HG02981 (cell line): Measurements from ENCODE around the gene SOX21.
"Not testable (repeated sequence)": the region's sequence is repeated elsewhere in the genome, so short reads cannot be mapped to it uniquely, and the experiment has no call there.

Experiments used
- ATAC-seq: cut with Tn5 transposase; IDR thresholded peaks from one replicate; pipeline ENCODE4 v1.9.1; 2021; ENCODE audit warnings: mild to moderate bottlenecking, moderate library complexity; ENCODE audit not compliant: unreplicated experiment

Gene SOX21

DNA sequence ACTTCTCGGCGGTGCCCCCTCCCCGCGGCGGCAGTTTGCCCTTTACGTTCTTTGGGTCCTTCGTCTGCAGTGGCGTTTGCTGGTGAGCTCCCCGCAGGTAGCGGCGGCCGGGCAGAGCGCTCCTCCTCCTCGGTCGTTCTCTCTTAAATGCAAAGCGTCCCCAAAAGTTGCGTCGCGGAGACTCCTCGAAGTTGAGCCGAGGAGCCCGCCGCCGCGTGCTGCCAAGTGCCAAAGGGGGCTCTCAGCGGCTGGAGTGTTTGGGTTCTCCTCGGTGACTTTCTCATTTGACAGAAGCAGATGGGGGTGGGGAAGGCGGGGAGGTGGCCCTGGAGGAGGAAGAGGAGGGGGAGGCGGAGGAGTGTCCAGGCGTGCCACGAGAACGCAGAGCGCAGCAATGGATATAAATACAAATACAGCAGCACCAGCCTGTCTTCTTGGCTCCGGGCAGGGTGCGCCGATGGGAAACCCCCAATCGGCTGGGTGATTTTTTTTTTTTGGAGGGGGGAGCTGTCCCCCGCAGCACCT, at the start of gene SOX21:
SOX21 (minus strand) TSS at position 259 of the 525 bp plus-strand sequence. CDS start 496 bp downstream, outside the sequence.
- no peak for ATAC-seq

DNA sequence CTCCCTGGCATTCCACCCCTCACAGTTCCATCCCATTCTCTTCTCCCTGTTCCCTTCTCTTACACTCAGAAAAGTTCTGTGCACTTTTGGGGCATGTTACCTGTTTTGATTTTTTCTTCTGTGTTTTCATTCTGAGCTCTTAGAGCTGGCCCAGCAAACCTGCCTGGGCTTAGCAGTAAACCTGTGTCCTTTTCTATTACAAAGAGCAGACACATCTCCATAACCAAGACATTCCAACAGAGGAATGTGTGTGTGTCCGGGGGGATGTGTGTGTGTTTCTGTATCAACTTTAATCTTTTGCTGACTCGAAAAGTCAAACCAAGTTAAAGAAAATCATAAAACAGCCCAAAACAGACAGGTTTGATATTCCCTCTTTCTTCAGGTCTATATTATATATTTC, 49.1 kb upstream of the SOX21 start:
- no peak for ATAC-seq

- ATAC-seq: no peak
These were observed 46.9 kb upstream of the SOX21 start for GRCh38 chr13:94759120-94759728.

DNA sequence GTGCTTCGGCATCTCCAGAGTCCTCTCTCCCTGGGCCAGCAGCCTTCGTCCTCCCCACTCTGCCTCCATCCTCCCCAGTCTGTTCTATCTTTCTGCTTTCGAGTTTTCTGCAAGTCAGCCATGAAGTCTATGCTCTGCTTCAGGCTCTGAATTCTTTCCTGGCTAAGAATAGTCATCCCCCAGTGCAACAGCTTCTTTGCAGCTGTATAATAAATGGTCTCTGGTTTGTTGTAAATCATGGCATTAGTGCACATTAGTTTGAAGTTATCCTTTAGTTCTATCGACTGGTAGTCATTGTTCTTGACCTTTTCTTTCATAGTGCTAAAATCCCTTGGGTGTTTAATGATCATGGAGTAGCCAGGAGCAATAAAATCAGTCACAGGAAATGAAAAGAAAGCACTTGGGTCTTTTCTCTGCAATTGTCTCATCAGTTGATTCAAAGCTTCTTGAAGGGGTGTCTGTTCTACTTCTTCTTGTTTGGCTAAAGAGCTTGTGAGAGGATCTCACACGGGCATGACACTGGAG, 46.2 kb upstream of the SOX21 start:
- ATAC-seq: no peak

GRCh38 chr13:94753327-94753726, 41.0 kb upstream of the SOX21 start:
- ATAC-seq: no peak

DNA sequence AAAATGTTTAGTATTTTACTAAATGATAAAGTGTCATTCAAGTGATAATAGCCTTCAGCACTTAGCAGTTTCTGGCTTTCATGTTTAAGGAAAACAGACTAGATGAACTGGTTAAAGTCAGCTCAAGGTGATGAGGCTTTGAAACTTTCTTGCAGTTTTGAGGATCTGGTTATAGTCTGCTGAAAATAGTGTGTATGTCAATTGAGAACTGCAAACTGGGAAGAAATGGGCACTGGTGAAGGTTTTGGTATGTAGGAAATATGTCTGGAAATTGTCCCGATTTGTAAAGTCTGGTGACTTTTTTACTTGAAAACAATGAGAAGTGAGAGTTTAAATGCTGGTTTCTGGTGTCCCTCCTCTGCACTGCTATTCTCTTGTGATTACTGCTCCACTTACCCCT, 36.8 kb upstream of the SOX21 start:
- ATAC-seq: no peak

DNA sequence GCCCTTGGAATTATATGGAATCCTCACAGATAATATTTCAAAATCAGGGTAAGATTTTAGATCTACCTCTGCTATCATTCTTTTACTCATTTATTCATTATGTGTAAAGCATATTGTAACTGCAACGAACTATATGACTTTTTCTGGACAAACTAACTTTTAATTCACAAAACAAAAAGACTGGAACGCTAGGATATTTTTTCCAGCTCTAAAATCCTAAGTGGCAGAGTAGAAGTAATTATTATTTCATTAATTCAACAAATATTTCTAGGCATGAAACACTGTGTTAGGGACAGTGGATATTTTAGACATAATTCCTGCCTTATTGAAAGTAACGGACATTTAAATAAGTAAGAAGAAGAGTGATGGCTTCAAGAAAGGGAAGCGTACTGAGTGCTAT, 26.9 kb upstream of the SOX21 start:
- ATAC-seq: no peak

DNA sequence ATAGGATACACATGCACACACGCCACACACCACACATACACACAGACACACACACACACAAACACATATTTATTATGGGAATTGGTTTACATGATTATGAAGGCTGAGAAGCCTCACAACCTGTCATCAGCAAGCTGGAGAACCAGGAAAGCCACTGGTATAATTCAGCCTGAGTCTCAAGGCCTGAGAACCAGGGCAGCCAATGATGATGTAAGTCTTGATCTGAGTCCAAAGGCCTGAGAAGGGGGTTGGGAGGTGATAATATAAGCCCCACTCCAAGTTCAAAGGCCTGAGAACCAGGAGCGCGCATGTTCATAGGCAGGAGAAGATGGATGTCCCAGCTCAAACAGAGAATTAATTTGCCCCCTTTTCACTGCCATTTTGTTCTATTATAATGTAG, 18.7 kb upstream of the SOX21 start:
- ATAC-seq: no peak

GRCh38 chr13:94729941-94730340, 17.6 kb upstream of the SOX21 start:
- ATAC-seq: not testable (repeated sequence)

DNA sequence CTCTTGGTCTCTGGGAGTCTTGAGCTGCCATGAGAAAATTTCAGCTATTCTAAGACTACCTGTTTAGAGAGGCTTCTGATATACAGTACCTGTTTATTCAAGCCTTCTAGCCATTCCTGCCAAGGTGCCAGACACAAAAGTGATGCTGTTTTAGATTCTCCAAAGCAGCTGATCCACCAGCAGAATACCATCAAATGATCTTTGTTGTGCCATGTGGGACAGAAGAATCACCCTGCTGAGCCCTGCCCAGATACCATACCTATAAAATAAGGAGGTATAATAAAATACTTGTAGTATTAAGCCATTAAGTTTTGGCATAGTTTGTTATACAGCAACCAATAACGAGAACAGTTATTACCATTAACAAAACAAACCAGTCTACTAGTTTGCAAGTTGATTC, 14.1 kb upstream of the SOX21 start:
- no peak for ATAC-seq

DNA sequence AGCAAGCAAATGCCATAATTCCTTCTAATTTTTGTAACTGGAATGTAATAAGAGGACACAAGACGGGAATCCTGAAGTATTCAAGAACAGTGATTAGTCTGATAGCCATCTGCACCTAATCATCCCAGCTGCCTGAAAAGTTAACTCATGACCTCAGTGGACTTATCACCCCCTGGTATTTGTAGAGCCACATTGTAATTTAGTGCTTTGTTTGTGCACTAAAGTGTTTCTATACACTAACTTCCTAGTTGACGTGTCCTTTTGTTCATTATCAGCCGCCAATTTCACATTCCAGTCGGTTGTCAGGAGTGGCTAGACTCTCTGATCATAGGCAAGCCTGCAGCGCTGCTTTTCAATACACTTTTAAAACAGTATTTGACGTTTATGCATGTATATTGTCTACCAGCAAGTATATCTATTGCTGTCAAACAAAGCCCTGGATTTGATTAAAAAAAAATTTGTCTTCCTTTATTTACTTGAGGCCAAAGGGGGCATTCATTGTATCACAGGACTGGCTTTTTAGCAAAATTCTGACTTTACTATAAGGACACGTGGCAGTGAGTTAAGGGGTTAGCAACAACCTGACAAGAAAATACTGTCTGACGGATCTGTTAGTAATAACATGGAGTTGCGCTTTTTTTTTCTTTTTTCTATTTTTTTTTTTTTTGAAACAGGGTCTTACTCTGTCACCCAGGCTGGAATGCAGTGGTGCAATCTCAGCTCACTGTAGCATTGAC, 10.4 kb upstream of the SOX21 start:
- no peak for ATAC-seq

- ATAC-seq: not testable (repeated sequence)
These were observed 6.4 kb upstream of the SOX21 start for GRCh38 chr13:94718697-94719096.

GRCh38 chr13:94717916-94718315, 5.6 kb upstream of the SOX21 start:
- ATAC-seq: no peak

DNA sequence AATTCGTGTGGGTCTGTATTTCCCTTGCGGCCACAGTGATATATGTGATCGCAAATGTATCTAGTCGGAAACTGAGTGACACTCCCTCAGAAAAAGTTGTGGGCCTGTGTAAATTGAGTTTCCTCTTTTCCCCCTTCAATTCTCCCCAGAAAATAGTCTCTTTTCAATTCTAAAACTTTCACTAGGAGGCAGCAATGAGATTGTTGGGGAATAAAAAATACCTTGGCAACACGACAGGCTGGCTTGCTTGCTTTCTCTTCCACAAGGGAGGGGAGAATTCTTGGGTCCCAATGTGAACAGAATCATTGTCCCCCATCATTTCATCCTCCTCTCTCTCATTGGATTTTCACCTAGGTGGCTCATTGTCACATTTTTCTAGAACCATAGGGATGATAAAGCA, 3.7 kb upstream of the SOX21 start:
- ATAC-seq: no peak

- no peak for ATAC-seq
These were observed 1.3 kb upstream of the SOX21 start for GRCh38 chr13:94713561-94714182.

GRCh38 chr13:94712812-94713560, 641 bp upstream of the SOX21 start:
- no peak for ATAC-seq

DNA sequence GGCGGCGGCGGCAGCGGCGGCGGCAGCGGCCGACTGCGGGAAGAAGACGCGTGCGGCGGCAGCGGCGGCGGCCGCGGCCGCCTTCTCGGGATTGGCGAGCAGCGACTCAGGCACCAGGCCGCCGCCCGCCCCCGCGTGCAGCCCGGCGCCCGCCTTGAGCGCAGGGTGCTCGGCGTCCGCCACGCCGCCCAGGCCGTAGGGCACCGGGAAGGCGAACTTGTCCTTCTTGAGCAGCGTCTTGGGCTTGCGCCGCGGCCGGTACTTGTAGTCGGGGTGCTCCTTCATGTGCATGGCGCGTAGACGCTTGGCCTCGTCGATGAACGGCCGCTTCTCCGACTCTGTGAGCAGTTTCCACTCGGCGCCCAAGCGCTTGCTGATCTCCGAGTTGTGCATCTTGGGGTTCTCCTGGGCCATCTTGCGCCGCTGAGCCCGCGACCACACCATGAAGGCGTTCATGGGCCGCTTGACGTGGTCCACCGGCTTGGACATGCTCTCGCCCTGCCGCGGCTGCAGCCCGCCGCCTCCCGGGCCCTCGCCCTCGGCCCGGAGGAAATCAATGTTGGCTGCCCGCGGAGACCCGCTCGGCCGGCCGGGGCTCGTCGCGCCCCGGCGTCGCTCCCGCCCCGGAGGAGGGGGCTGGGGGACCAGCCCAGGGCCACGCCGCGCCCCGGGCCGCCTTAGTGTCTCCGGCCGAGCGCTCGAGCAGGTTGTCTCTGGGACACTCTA, 621 bp downstream of the SOX21 start:
- ATAC-seq: no peak

DNA sequence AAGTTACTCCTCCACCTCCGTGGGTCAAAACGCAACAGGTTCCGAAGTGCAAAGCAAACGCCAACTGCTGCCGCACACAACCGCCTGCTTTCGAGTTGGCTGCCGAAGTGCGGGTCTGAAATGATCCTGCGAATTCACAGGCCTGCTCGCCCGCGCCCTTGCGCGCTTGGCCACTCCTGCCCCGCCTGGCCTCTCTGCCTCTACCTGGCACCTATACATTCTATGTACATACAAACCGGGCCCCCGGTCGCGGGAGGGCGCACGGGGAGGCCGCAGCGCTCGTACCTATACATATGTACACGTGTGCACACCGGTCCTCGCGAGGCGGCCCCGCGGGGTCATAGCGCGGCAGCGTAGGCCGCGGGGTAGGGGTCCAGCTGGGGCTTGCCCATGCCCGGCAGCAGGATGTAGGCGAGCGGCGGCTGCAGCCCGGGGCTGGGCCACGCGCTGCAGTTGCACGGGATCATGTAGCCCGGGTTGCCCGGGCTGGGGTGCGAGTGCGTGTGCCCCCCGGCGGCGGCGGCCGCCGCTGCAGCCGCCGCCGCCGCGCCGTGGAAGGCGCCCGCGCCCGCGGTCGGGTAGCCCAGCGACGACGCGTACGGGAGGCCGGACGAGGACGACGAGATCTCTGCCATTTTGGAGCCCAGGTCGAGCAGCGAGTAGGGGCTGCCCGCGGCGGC, 1.3 kb downstream of the SOX21 start:
- no peak for ATAC-seq

DNA sequence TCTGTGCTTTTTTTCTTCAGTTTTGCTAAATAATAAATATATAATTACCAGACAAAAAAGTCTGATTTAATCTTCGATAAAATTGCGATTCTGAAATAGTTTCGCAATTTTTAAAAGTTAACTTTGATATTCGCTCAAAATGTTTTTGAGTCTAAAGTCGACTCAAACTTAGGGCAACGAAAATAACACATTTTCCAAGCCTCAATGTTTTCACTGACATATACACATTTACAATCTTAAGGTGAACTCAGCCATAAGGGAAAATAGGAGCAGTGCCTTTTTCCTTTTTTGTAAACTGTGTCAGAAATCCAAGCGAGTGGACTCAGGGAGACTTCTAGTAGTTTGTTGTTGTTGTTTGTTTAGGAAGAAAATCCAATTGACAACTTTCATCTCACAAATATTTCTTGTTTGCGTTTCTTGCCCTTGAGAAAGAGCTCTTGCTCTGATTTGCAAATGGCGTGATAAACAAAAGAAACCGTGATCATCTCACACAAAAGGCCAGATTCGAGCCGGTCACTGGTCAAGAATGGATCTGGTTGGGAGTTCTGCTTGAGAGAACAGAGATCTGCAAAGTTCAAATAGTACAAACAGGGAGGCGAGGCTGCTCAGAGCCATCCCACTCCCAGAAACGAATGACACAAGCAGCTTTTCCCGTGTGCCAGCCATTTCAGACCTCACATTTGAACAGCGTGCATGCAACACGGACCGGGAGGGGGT, 2.1 kb downstream of the SOX21 start:
- no peak for ATAC-seq
